Neuronal stem cell (in vitro differentiated cells): ENCODE measurements around the gene MYH9.

Source experiments
- DNase-seq: peaks from one replicate; pipeline ENCODE4 v3.0.0-alpha.2; 2013; ENCODE audit warnings: low spot score
- H2AFZ ChIP-seq: one replicate; pipeline ENCODE4 v1.6.1; 2013; ENCODE audit warnings: mild to moderate bottlenecking, low read length, inconsistent platforms
- H2AK5ac ChIP-seq: 2 replicates; pipeline ENCODE4 v1.6.1; 2013; ENCODE audit warnings: low read depth, mild to moderate bottlenecking, inconsistent platforms, low read length, moderate library complexity, mixed read lengths
- H2BK120ac ChIP-seq: 2 replicates; pipeline ENCODE4 v1.6.1; 2013; ENCODE audit warnings: low read depth, mild to moderate bottlenecking, inconsistent platforms, low read length, moderate library complexity, mixed read lengths
- H2BK12ac ChIP-seq: one replicate; pipeline ENCODE4 v1.6.1; 2013; ENCODE audit warnings: low read length, inconsistent platforms
- H2BK15ac ChIP-seq: 2 replicates; pipeline ENCODE4 v1.6.1; 2013; ENCODE audit warnings: mild to moderate bottlenecking, low read length, inconsistent platforms, mixed read lengths
- H2BK5ac ChIP-seq: one replicate; pipeline ENCODE4 v1.6.1; 2013; ENCODE audit warnings: inconsistent platforms, mild to moderate bottlenecking, low read length, moderate library complexity
- H3K14ac ChIP-seq: one replicate; pipeline ENCODE4 v1.6.1; 2013; ENCODE audit warnings: low read length, inconsistent platforms
- H3K18ac ChIP-seq: 2 replicates; pipeline ENCODE4 v1.6.1; 2013; ENCODE audit warnings: low read length, inconsistent platforms
- H3K23ac ChIP-seq: 2 replicates; pipeline ENCODE4 v1.6.1; 2013; ENCODE audit warnings: low read depth, mild to moderate bottlenecking, mixed read lengths, low read length, inconsistent platforms; ENCODE audit not compliant: poor library complexity
- H3K27ac ChIP-seq: replicated peaks from 3 replicates; pipeline ENCODE4 v1.5.1; 2013; ENCODE audit warnings: low read length, inconsistent platforms
- H3K27me3 ChIP-seq, 3 experiments: 2 replicates each; pipeline ENCODE4 v1.6.1; 2013; ENCODE audit warnings: low read length in 3 of 3, mild to moderate bottlenecking in 2 of 3, inconsistent platforms in 1 of 3, low read depth in 1 of 3, mixed read lengths in 1 of 3, moderate library complexity in 1 of 3; ENCODE audit not compliant: control insufficient read depth in 3 of 3, insufficient read depth in 3 of 3
- H3K36me3 ChIP-seq, 2 donors: replicated peaks in 1 of 2; 2 replicates each; pipeline ENCODE4 v1.6.1; 2013; ENCODE audit warnings: low read length in 2 of 2; ENCODE audit not compliant: control insufficient read depth in 2 of 2, insufficient read depth in 2 of 2
- H3K4ac ChIP-seq: 2 replicates; pipeline ENCODE4 v1.6.1; 2013; ENCODE audit warnings: inconsistent platforms, mild to moderate bottlenecking, low read length, moderate library complexity
- H3K4me1 ChIP-seq, 2 donors: 1 replicate in 1 of 2; 2 replicates in 1 of 2; pipeline ENCODE4 v1.6.1; 2013; ENCODE audit warnings: low read length in 2 of 2, low read depth in 1 of 2; ENCODE audit not compliant: control insufficient read depth in 2 of 2, insufficient read depth in 1 of 2
- H3K4me2 ChIP-seq: one replicate; pipeline ENCODE4 v1.6.1; 2013; ENCODE audit warnings: mild to moderate bottlenecking, low read length, inconsistent platforms; ENCODE audit not compliant: insufficient read depth, poor library complexity, severe bottlenecking
- H3K4me3 ChIP-seq, 2 donors: 2 replicates each; pipeline ENCODE4 v1.5.1; 2013; ENCODE audit warnings: low read length in 2 of 2, mild to moderate bottlenecking in 2 of 2, inconsistent platforms in 1 of 2, moderate library complexity in 1 of 2
- H3K79me1 ChIP-seq: one replicate; pipeline ENCODE4 v1.6.1; 2013; ENCODE audit warnings: low read depth, mild to moderate bottlenecking, inconsistent platforms, low read length, moderate library complexity
- H3K9ac ChIP-seq: one replicate; pipeline ENCODE4 v1.6.1; 2013; ENCODE audit warnings: mild to moderate bottlenecking, low read depth, low read length, inconsistent platforms; ENCODE audit not compliant: poor library complexity
- H3K9me3 ChIP-seq, 2 donors: replicated peaks in 1 of 2; 2 replicates each; pipeline versions ENCODE3 to v1.6.1; 2013; ENCODE audit warnings: low read length in 2 of 2, mild to moderate bottlenecking in 2 of 2, inconsistent platforms in 1 of 2, low read depth in 1 of 2, mixed read lengths in 1 of 2, moderate library complexity in 1 of 2; ENCODE audit not compliant: control insufficient read depth in 2 of 2, insufficient read depth in 1 of 2
- H4K8ac ChIP-seq: one replicate; pipeline ENCODE4 v1.6.1; 2013; ENCODE audit warnings: low read depth, mild to moderate bottlenecking, inconsistent platforms, low read length, moderate library complexity
- H4K91ac ChIP-seq: one replicate; pipeline ENCODE4 v1.6.1; 2013; ENCODE audit warnings: low read length, low read depth, mild to moderate bottlenecking, inconsistent platforms; ENCODE audit not compliant: poor library complexity
- WGBS, 2 donors: extraction: QIAGEN DNeasy Blood & Tissue Kit; methylation state at CpG; one replicate each; pipeline ENCODE4 v1.1.7; 2013; ENCODE audit warnings: missing lambda C conversion rate in 2 of 2, mixed read lengths in 1 of 2; ENCODE audit not compliant: insufficient read length in 2 of 2, insufficient replicate concordance in 1 of 2; ENCODE audit errors: extremely low coverage in 2 of 2; 5-methylcytosine and 5-hydroxymethylcytosine counted together

MYH9 gene

DNA sequence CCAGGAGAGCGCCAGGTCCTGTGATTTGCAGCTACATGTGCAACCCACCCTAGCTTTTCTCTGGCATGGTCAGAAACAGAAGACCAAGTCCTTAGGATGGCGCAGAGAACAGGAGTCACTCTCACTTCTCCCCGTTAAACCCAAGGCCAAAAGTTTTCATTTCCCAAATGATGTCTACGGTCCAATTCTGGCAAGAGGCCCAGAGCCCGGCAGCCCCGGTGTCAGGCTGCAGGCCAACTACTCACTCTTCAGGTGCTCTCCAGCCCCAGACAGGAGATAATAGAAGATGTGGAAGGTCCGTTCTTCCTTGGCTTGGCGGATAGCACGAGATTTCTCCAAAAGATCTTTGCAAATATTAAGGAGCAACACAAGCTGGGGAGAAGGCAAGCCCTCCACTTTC lies 67.2 kb downstream of the MYH9 start:
- Histone ChIP-seq H3K9me3 (no peaks in the 10 kb centered on the region), H2BK120ac (no peak overlapping the region), H4K8ac (no peak overlapping the region), H2BK15ac (no peak overlapping the region), H3K4me2 (no peak overlapping the region), H3K79me1 (peaks cover 16% of the 10 kb centered on the region), H2AK5ac (no peak overlapping the region), H3K4me1 (no peaks in the 10 kb centered on the region), H4K91ac (no peak overlapping the region), H2AFZ (no peak overlapping the region), H3K18ac (peak overlapping the region; percentile 44), H2BK5ac (no peak overlapping the region), H3K9ac (no peak overlapping the region), H3K27ac (no peak overlapping the region), H3K36me3 (peaks cover 67 to 95% of the 10 kb centered on the region in 2 donors), H3K4me3 (no peak overlapping the region), H3K23ac (no peak overlapping the region), H3K4ac (no peak overlapping the region), H3K14ac (no peak overlapping the region), H2BK12ac (no peak overlapping the region), H3K27me3 (no peaks in the 10 kb centered on the region)
- no peak for DNase-seq
- WGBS, 2 donors, result no CpG with 5 or more reads among the region's 9 CpGs

DNA sequence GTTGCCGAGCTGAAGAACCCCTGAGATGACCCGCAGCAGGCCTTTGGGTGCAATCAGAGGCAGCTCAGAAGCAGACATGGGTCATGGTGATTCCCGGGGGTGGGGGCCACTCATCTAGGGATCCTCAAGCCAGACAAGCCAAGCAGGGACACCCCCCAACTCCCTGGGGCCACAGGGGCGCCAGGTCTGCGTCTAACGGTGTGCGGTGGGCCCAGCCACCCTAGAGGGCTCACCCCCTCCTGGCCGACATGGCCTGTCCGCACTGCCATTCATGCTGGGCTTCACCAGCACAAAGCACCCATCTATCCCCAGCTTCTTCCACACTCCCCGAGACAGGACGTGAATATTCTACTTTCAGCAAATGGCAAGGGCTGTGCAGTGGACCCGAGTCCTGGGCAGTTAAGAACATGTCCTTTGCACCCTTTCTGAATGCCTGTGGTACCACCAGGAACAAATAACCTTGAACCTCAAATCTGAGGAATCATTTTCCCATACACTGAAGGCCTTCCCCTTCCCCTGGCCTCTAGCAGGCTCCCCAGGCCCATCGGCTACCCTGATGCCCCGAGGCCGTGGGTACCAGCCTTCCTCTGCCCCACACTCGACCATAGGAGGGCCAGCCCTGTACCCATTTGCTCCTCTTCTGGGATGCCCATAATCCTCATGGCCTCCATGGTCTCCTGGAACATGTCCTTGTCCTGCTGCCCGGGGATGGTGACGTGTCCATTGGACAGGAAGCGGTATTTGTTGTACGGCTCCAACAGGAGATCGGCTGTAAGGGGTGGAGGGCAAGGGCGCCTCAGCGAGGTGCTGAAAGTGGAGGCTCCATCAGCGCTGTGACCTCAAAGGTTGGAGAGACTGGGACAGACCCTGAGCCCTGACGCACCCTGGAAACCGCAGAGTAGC lies 67.9 kb downstream of the MYH9 start:
- Histone ChIP-seq H4K8ac (no peak overlapping the region), H2AK5ac (no peak overlapping the region), H3K18ac (peak overlapping the region; percentile 44), H2BK120ac (no peak overlapping the region), H3K4me2 (no peak overlapping the region), H3K9me3 (no peaks in the 10 kb centered on the region), H3K27me3 (no peaks in the 10 kb centered on the region), H2BK15ac (no peak overlapping the region), H3K4me1 (no peaks in the 10 kb centered on the region), H2BK12ac (no peak overlapping the region), H3K23ac (no peak overlapping the region), H3K27ac (no peak overlapping the region), H3K36me3 (peaks cover 64 to 95% of the 10 kb centered on the region in 2 donors), H3K9ac (no peak overlapping the region), H3K4me3 (no peak overlapping the region), H3K79me1 (peaks cover 11% of the 10 kb centered on the region), H3K14ac (no peak overlapping the region), H2BK5ac (no peak overlapping the region), H3K4ac (no peak overlapping the region), H4K91ac (no peak overlapping the region), H2AFZ (no peak overlapping the region)
- WGBS, 2 donors, result no CpG with 5 or more reads among the region's 26 CpGs
- DNase-seq, result no peak

DNA sequence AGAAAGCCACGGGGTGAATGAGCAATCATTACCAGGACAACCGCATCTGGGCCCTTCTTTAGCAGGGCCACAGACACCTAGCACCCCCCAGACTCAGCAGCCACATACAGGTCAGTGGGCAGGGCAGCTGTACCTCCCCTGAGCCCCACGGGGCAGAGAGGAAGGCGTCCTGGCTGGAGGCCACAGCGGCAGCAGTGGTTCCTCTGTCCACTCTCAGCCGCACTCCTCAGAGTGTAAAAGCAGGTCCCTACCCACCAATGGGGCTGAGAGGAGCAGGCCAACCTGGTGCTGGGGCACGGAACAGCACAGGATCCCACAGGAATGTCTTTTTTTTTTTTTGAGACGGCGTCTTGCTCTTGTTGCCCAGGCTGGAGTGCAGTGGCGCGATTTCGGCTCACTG lies 69.3 kb downstream of the MYH9 start:
- Histone ChIP-seq H3K9ac (no peak overlapping the region), H3K9me3 (no peaks in the 10 kb centered on the region), H2BK5ac (no peak overlapping the region), H2BK15ac (no peak overlapping the region), H3K4me3 (no peak overlapping the region), H4K91ac (no peak overlapping the region), H3K79me1 (peaks cover 6% of the 10 kb centered on the region), H3K18ac (no peak overlapping the region), H3K23ac (no peak overlapping the region), H2BK120ac (no peak overlapping the region), H4K8ac (no peak overlapping the region), H3K27ac (no peak overlapping the region), H2AFZ (no peak overlapping the region), H2AK5ac (no peak overlapping the region), H3K14ac (no peak overlapping the region), H3K27me3 (no peaks in the 10 kb centered on the region), H3K4me2 (peak overlapping the region; percentile 0), H3K36me3 (peaks cover 69 to 95% of the 10 kb centered on the region in 2 donors), H2BK12ac (no peak overlapping the region), H3K4me1 (no peaks in the 10 kb centered on the region), H3K4ac (no peak overlapping the region)
- DNase-seq, result no peak
- WGBS, 2 donors, result no CpG with 5 or more reads among the region's 12 CpGs

DNA sequence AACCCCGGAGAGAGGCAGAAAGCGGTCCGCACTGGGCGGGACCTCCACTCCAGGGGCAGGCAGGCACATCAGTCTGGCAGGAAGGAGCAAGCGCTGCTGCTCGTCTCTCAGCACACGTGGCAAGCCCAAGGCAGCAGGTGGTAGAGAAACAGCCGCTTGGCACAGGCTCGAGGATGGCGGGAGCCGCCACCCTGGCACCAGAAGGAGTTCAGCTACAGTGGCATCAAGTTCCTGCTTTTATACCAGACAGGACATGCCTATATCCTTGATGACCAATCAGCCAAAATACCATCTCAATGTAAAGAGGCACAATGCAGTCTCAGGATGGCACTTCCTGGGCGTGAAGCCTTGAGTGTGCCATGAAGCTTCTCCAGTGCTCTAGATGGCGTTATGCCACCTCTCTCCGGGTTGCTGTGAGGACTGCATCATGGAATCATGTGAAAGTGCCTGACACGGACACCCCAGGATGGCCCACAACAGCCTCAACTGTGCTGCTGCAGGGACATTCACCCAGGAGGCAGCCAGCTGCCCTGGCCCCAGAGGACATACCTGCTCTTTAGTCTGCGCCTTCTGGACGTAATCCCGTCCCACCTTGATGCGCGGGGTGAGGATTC lies 70.0 kb downstream of the MYH9 start:
- H3K9ac ChIP-seq, result no peak overlapping the region
- H4K91ac ChIP-seq, result no peak overlapping the region
- H3K79me1 ChIP-seq, result peaks cover 3% of the 10 kb centered on the region
- no peak for DNase-seq
- H2BK120ac ChIP-seq, result no peak overlapping the region
- H3K18ac ChIP-seq, result no peak overlapping the region
- no peaks in the 10 kb centered on the region for H3K9me3 ChIP-seq
- no peak overlapping the region for H2AFZ ChIP-seq
- WGBS, 2 donors, result no CpG with 5 or more reads among the region's 20 CpGs
- peaks cover 65 to 93% of the 10 kb centered on the region in 2 donors for H3K36me3 ChIP-seq
- no peak overlapping the region for H4K8ac ChIP-seq
- H2BK12ac ChIP-seq, result no peak overlapping the region
- H3K4me1 ChIP-seq, result no peaks in the 10 kb centered on the region
- no peak overlapping the region for H3K27ac ChIP-seq
- H2BK5ac ChIP-seq, result no peak overlapping the region
- H2AK5ac ChIP-seq, result no peak overlapping the region
- no peak overlapping the region for H2BK15ac ChIP-seq
- H3K4me3 ChIP-seq, result no peak overlapping the region
- no peak overlapping the region for H3K4ac ChIP-seq
- no peak overlapping the region for H3K4me2 ChIP-seq
- H3K23ac ChIP-seq, result no peak overlapping the region
- no peak overlapping the region for H3K14ac ChIP-seq
- H3K27me3 ChIP-seq, result no peaks in the 10 kb centered on the region
